Jurkat, Clone E6-1 (cell line): ENCODE measurements around the gene HOMEZ.
"Not testable (repeated sequence)": the region's sequence is repeated elsewhere in the genome, so short reads cannot be mapped to it uniquely, and the experiment has no call there.

Experiments used
- DNase-seq: peaks from one replicate; pipeline ENCODE4 v3.0.0-alpha.2; 2011; ENCODE audit warnings: low read depth, low spot score
- H3K4me3 ChIP-seq: 2 replicates; pipeline ENCODE4 v1.5.1; 2011; ENCODE audit warnings: mild to moderate bottlenecking, low read length, control low read depth, moderate library complexity

The HOMEZ gene

GRCh38 chr14:23240661-23241060 is 45.3 kb downstream of the HOMEZ start:
- DNase-seq, result no peak
- H3K4me3 ChIP-seq, result no peak overlapping the region

- peak; percentile 14 for DNase-seq
- H3K4me3 ChIP-seq, result no peak within 1 kb of the TSS
These were observed 47.9 kb downstream of the HOMEZ start, which contains the start of gene RNF212B for GRCh38 chr14:23237772-23238594. Gene RNF212B, plus strand, starts transcription at chr14:23237936. Its CDS starts 2,410 bp downstream, at chr14:23240346.

GRCh38 chr14:23232241-23232808 is 53.6 kb downstream of the HOMEZ start:
- not testable (repeated sequence) for H3K4me3 ChIP-seq, DNase-seq

DNA sequence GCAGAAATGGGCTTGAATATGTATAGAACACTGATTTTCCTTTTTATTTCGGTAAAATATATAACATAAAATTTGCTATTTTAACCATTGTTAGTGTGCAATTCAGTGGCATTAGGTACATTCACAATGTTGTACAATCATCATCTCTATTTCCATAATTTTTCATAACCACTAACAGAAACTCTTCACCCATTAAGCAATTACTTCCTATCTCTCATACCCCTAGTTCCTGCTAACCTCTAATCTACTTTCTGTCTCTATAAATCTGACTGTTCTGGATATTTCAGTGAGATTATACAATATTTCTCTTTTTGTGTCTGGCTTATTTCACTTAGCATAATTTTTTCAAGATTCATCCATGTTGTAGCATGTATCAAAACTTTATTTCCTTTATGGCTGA is 57.1 kb downstream of the HOMEZ start:
- DNase-seq, result no peak
- H3K4me3 ChIP-seq, result no peak overlapping the region

DNA sequence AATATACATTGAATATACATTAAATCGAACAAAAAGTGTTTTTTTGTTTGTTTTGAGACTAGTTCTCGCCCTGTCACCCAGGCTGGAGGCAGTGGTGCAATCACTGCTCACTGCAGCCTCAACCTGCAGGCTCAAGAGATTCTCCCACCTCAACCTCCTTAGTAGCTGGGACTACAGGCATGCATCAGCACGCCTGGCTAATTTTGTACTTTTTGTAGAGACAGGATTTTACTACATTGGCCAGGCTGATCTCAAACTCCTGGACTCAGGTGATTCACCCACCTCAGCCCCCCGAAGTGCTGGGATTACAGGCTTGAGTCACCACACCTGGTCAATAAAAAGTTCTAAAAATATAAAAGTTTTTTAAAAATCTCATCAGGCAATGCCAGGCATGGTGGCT is 58.4 kb downstream of the HOMEZ start:
- no peak for DNase-seq

DNA sequence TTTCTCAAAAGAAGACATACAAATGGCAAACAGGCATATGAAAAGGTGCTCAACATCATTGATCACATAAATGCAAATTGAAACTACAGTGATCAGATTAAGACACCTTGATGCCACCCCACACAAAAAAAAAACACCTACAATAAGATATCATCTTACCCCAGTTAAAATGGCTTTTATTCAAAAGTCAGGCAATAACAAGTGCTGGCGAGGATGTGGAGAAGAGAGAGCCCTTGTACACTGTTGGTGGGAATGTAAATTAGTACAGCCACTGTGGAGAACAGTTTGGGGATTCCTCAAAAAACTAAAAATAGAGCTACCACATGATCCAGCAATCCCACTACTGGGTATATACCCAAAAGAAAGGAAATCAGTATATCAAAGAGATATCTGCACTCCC is 61.0 kb downstream of the HOMEZ start:
- not testable (repeated sequence) for DNase-seq, H3K4me3 ChIP-seq

More for the DNA sequence above, 58.4 kb downstream of the HOMEZ start:
- no peak overlapping the region for H3K4me3 ChIP-seq
